Measurements from ENCODE around the gene DUOX2.

The DUOX2 gene

GRCh38 chr15:45114076-45114750 is at the start of gene DUOX2, which contains the start of gene DUOXA2:
Gene DUOX2 (minus strand): TSS chr15:45114172. CDS start chr15:45113411, 761 bp downstream.
Gene DUOXA2 (plus strand): TSS chr15:45114326. CDS start chr15:45114606, 280 bp downstream.
- Mint-ChIP-seq H3K4me3 (no peak within 1 kb of the TSS), H3K27ac (peak within 1 kb of the TSS; percentile 45), H3K4me1 (peaks cover 33% of the 10 kb centered on the region), H3K36me3 (no peaks in the 10 kb centered on the region), H3K9me3 (no peaks in the 10 kb centered on the region), H3K27me3 (peaks cover 96% of the 10 kb centered on the region)
- CTCF ChIA-PET = interaction anchor here (2.3 kb wide), 1 partner anchor 9 kb away, joined by 5 read pairs; no protein-coding TSS in a partner anchor
- DNase-seq = no peak

GRCh38 chr15:45163508-45163856 is 49.5 kb upstream of the DUOX2 start:
- CTCF ChIA-PET = interaction anchor here (0.5 to 11.0 kb wide), 25 partner anchors 8 to 294 kb away, joined by 3 to 151 read pairs (median 4); a partner anchor contains a TSS
- H3K27me3 Mint-ChIP-seq = no peaks in the 10 kb centered on the region
- H3K9me3 Mint-ChIP-seq = no peaks in the 10 kb centered on the region
- DNase-seq = no peak
- H3K36me3 Mint-ChIP-seq = no peaks in the 10 kb centered on the region
- no peak overlapping the region for H3K27ac Mint-ChIP-seq
- H3K4me3 Mint-ChIP-seq = no peak overlapping the region
- H3K4me1 Mint-ChIP-seq = peaks cover 21% of the 10 kb centered on the region

- Mint-ChIP-seq H3K27ac (no peak overlapping the region), H3K4me1 (peaks cover 21% of the 10 kb centered on the region), H3K9me3 (no peaks in the 10 kb centered on the region), H3K36me3 (no peaks in the 10 kb centered on the region), H3K4me3 (no peak overlapping the region), H3K27me3 (no peaks in the 10 kb centered on the region)
- CTCF ChIA-PET = interaction anchor here (0.5 to 11.0 kb wide), 25 partner anchors 8 to 294 kb away, joined by 3 to 151 read pairs (median 4); a partner anchor contains a TSS
- DNase-seq = peak; percentile 81
These were observed 49.0 kb upstream of the DUOX2 start for GRCh38 chr15:45162771-45163507.

- no peak for DNase-seq
- Mint-ChIP-seq H3K9me3 (no peaks in the 10 kb centered on the region), H3K27me3 (no peaks in the 10 kb centered on the region), H3K27ac (no peak overlapping the region), H3K4me3 (no peak overlapping the region), H3K36me3 (no peaks in the 10 kb centered on the region), H3K4me1 (peaks cover 18% of the 10 kb centered on the region)
- CTCF ChIA-PET = interaction anchor here (1.3 to 11.0 kb wide), 3 partner anchors 41 to 241 kb away, joined by 3 to 151 read pairs (median 12); a partner anchor contains a TSS
These were observed 47.7 kb upstream of the DUOX2 start for GRCh38 chr15:45161666-45162065.

GRCh38 chr15:45157974-45158373 is 44.0 kb upstream of the DUOX2 start:
- Mint-ChIP-seq H3K4me1 (peaks cover 1% of the 10 kb centered on the region), H3K4me3 (no peak overlapping the region), H3K36me3 (no peaks in the 10 kb centered on the region), H3K27ac (no peak overlapping the region), H3K27me3 (no peaks in the 10 kb centered on the region), H3K9me3 (no peaks in the 10 kb centered on the region)
- CTCF ChIA-PET = interaction anchor here (1.3 to 1.4 kb wide), 3 partner anchors 10 to 47 kb away, joined by 3 to 5 read pairs (median 3); no protein-coding TSS in a partner anchor
- no peak for DNase-seq

GRCh38 chr15:45156744-45157455 is 42.9 kb upstream of the DUOX2 start:
- CTCF ChIA-PET = interaction anchor here (1.4 to 1.6 kb wide), 2 partner anchors 30 to 39 kb away, joined by 3 read pairs; no protein-coding TSS in a partner anchor
- Mint-ChIP-seq H3K4me1 (no peaks in the 10 kb centered on the region), H3K4me3 (no peak overlapping the region), H3K9me3 (no peaks in the 10 kb centered on the region), H3K27me3 (no peaks in the 10 kb centered on the region), H3K36me3 (peaks cover 3% of the 10 kb centered on the region), H3K27ac (no peak overlapping the region)
- no peak for DNase-seq

- CTCF ChIA-PET = no interaction called here
- Mint-ChIP-seq H3K27ac (no peak overlapping the region), H3K4me3 (no peak overlapping the region), H3K27me3 (no peaks in the 10 kb centered on the region), H3K4me1 (no peaks in the 10 kb centered on the region), H3K9me3 (no peaks in the 10 kb centered on the region), H3K36me3 (peaks cover 3% of the 10 kb centered on the region)
- DNase-seq = no peak
These were observed 41.8 kb upstream of the DUOX2 start for GRCh38 chr15:45155739-45156138.

- DNase-seq = no peak
- CTCF ChIA-PET = no interaction called here
- Mint-ChIP-seq H3K27me3 (no peaks in the 10 kb centered on the region), H3K27ac (no peak overlapping the region), H3K4me1 (no peaks in the 10 kb centered on the region), H3K36me3 (peaks cover 3% of the 10 kb centered on the region), H3K4me3 (no peak overlapping the region), H3K9me3 (no peaks in the 10 kb centered on the region)
These were observed 38.2 kb upstream of the DUOX2 start for GRCh38 chr15:45151998-45152828.

GRCh38 chr15:45150997-45151396 is 37.0 kb upstream of the DUOX2 start:
- H3K27me3 Mint-ChIP-seq = no peaks in the 10 kb centered on the region

GRCh38 chr15:45150481-45150880 is 36.5 kb upstream of the DUOX2 start:
- Mint-ChIP-seq H3K9me3 (no peaks in the 10 kb centered on the region), H3K36me3 (peaks cover 3% of the 10 kb centered on the region), H3K27me3 (no peaks in the 10 kb centered on the region), H3K4me3 (no peak overlapping the region), H3K27ac (no peak overlapping the region), H3K4me1 (no peaks in the 10 kb centered on the region)
- no peak for DNase-seq
- CTCF ChIA-PET = interaction anchor here (1.2 kb wide), 1 partner anchor 32 kb away, joined by 3 read pairs; no protein-coding TSS in a partner anchor

More at GRCh38 chr15:45150997-45151396, 37.0 kb upstream of the DUOX2 start:
- Mint-ChIP-seq H3K4me3 (no peak overlapping the region), H3K4me1 (no peaks in the 10 kb centered on the region), H3K9me3 (no peaks in the 10 kb centered on the region), H3K36me3 (peaks cover 3% of the 10 kb centered on the region), H3K27ac (no peak overlapping the region)
- DNase-seq = no peak
- CTCF ChIA-PET = interaction anchor here (1.2 kb wide), 1 partner anchor 33 kb away, joined by 3 read pairs; no protein-coding TSS in a partner anchor

GRCh38 chr15:45149060-45149459 is 35.1 kb upstream of the DUOX2 start:
- H3K27me3 Mint-ChIP-seq = peaks cover 8% of the 10 kb centered on the region
- H3K27ac Mint-ChIP-seq = no peak overlapping the region
- DNase-seq = no peak
- CTCF ChIA-PET = interaction anchor here (1.2 kb wide), 1 partner anchor 31 kb away, joined by 4 read pairs; no protein-coding TSS in a partner anchor
- H3K4me3 Mint-ChIP-seq = no peak overlapping the region
- peaks cover 3% of the 10 kb centered on the region for H3K36me3 Mint-ChIP-seq
- H3K4me1 Mint-ChIP-seq = no peaks in the 10 kb centered on the region
- no peaks in the 10 kb centered on the region for H3K9me3 Mint-ChIP-seq

GRCh38 chr15:45148076-45149059 is 34.4 kb upstream of the DUOX2 start:
- CTCF ChIA-PET = interaction anchor here (1.2 kb wide), 1 partner anchor 30 kb away, joined by 4 read pairs; no protein-coding TSS in a partner anchor
- Mint-ChIP-seq H3K4me3 (no peak overlapping the region), H3K36me3 (peaks cover 3% of the 10 kb centered on the region), H3K4me1 (no peaks in the 10 kb centered on the region), H3K27me3 (peaks cover 9% of the 10 kb centered on the region), H3K9me3 (no peaks in the 10 kb centered on the region), H3K27ac (no peak overlapping the region)
- DNase-seq = no peak
